COR-L47 (cell line): ENCODE measurements around the gene B4GALT5.
"Not testable (repeated sequence)": the region's sequence is repeated elsewhere in the genome, so short reads cannot be mapped to it uniquely, and the experiment has no call there.

Experiments used
- DNase-seq: peaks from one replicate; lab custom pipeline; 2025; lab: John Stamatoyannopoulos, UW

The B4GALT5 gene

DNA sequence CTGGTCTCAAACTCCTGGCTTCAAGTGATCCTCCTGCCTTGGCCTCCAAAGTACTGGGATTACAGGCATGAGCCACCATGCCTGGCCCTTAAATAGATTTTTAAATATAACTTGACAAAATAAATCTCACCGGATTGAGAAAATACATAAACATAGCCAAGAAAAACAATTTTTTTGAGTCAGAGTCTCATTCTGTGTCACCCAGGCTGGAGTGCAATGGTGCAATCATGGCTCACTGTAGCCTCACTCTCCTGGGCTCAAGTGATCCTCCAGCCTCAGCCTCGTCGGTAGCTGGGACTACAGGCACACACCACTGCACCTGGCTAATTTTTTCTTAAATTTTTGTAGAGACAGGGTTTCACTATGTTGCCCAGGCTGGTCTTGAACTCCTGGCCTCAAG, 85.4 kb downstream of the B4GALT5 start:
- DNase-seq: not testable (repeated sequence)

DNA sequence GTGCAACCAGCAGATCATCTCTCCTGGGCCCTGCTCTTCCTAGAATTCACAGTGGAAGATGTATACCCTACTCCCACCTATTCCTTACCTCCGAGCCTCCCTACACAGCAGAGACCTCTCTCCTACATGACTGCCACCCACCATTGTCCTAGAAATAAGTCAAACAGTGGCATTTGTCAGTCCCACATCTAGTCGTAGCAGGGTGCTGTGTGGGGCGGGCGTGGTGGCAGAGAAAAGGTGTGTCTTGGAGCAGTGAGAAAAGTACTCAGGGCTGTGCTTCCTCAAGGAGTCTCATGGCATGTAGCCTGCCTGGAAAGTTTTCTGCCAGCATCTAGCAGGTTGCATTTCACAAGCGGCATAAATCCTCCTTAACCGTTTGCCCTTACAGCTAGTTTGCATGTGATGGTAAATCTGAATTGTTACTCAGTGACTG, 86.3 kb downstream of the B4GALT5 start:
- no peak for DNase-seq

GRCh38 chr20:49624988-49625387, 88.7 kb downstream of the B4GALT5 start:
- DNase-seq: not testable (repeated sequence)

GRCh38 chr20:49624317-49624716, 89.4 kb downstream of the B4GALT5 start:
- DNase-seq: no peak

DNA sequence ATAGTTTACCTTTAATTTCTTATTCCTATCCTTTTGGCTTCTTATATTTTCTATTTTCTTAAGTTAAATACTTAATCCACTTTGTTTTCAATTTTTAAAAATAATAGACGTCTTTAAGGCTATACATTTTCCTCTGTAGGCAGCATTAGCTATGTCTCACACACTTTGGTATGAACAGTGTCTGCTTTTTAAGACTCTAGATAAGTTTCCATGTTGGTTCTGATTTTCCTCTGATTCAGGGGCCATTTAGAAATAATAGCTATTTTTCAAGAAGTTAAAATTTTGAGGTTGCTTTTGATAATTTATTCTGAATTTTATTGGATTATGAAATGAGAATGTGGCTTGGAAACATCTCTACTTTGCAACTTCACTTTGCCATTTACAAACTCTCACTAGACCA, 91.4 kb downstream of the B4GALT5 start:
- no peak for DNase-seq

- no peak for DNase-seq
Measured at GRCh38 chr20:49620364-49621240, 93.1 kb downstream of the B4GALT5 start.

- DNase-seq: no peak
Measured at GRCh38 chr20:49619113-49620048, 94.3 kb downstream of the B4GALT5 start.

- DNase-seq: no peak
Measured at GRCh38 chr20:49618289-49618688, 95.4 kb downstream of the B4GALT5 start.

- not testable (repeated sequence) for DNase-seq
Measured at GRCh38 chr20:49617394-49617793, 96.3 kb downstream of the B4GALT5 start.

DNA sequence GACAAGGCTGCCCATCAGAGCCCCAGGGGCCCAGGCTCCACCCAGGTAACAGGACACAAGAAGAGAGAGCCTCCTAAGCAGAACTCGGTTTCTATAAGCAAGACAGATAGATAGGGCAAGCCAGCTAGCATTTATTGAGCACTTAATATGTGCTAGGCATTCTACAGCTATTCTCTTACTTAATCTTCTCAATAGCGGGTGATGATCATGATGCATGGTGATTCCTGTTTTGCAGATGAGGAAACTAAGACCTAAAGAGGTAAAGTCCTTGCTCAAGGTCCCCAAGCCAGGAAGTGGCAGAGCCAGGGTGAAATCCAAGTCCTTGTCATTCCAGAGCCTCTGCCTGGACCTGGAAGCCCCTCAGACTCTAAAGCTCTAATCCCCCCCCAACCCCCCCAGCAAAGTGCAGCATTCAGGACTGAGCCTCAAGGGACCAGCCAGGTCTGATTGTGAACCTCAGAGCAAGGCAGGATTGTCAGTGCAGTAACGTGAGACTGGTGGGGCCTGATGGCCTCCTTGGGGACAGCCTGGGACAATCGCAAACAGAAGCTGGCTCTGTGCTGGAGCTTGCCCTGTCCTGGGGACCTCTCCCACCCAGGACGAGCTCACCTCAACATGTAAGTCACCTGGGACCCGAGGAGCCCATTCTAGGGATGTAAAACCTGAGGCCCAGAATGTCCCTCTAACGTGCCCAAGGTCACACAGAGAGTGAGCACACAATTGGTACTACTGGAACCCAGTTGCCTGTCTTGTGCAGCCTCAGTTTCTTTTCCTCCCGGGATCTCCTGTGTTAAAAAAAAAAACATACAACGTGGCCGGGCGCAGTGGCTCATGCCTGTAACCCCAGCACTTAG, 97.3 kb downstream of the B4GALT5 start:
- no peak for DNase-seq

DNA sequence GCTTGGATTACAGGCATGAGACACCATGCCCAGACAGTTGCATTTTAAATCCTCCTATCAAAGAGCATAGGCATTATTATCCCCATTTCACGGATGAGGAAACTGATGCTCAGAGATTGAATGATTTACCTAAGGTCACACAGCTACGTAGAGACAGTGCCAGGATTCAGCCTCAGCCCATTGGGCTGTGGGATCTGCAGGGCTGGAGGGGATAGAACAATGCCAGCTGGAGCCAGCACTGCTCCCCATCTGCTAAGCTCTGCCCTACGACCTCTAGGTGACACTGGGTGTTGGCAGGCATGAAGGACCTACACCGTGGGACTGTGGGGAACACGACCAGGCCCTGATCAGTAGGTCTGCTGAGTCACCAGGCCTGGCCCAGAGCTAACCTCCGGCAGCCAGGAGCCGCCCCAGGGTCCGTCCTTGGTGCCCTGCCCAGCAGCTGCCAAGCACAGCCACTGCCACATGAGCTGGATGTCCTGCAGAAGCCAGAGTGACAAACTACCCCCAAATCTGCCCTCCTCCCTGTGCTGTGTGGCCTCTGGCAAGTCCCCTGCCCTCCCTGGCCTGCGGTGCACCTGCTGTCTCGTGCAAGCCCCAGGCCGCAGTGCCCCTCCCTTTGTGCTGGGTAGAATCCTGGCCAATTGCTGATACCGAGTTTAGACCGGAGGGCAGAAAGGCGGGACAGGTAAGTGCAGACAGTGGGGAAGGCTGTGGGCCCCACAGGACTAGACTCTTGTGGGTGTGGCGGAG, 98.1 kb downstream of the B4GALT5 start:
- DNase-seq: no peak

GRCh38 chr20:49615051-49615400, 98.7 kb downstream of the B4GALT5 start:
- not testable (repeated sequence) for DNase-seq

GRCh38 chr20:49614338-49615050, 99.2 kb downstream of the B4GALT5 start:
- no peak for DNase-seq

DNA sequence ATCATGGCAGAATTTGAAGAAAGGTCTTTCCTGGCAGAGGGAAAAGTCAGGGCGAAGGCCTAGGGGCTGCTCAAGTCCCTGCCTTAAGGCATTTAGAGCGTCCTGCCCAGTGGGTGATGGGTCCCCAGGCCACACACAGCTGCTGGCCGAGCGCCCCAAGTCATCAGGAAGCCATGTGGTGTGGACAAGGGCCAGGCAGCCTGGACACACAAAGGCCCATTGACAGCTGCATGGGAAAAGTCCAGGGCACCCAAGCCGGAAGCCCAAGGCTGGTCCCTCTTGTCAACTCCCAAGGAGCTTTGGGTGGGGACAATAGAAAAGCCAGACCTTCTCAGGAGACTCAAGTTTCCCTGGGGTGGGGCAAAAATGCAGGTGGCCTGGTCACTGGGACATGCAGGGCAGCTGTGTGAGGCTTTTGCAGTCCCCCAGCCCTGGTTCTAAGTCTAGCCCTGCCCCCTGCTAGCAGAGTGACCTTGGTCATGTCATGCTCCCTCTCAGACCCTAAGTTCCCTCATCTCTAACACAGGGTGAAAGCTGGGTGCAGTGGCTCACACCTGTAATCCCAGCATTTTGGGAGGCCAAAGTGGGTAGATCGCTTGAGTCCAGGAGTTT, 101.4 kb downstream of the B4GALT5 start:
- DNase-seq: no peak

DNA sequence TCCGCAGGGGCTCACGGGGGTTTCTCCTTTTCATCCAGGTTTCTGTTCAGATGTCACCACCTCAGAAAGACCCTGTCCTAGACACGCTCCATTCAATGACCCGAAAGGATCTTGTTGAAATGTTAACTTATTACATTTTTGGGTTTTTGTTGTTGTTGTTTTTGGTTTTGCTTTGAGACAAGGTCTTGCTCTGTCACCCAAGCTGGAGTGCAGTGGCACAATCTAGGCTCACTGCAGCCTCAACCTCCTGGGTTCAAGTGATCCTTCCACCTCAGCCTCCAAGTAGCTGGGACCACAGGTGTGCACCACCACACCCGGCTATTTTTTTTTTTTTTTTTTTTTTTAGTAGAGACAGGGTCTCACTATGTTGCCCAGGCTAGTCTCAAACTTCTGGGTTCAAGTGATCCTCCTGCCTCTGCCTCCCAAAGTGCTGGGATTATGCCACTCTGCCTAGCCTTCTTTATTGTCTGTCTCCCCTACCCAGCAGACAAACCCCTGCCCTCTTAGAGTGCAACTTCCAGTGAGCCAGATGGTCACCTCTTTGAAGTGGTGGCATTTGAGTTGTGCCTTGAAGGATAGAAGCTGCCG, 102.0 kb downstream of the B4GALT5 start:
- not testable (repeated sequence) for DNase-seq

- DNase-seq: peak; percentile 53
Measured at GRCh38 chr20:49610691-49611538, 102.8 kb downstream of the B4GALT5 start.

- DNase-seq: peak; percentile 63
Measured at GRCh38 chr20:49608752-49609670, 104.7 kb downstream of the B4GALT5 start.

DNA sequence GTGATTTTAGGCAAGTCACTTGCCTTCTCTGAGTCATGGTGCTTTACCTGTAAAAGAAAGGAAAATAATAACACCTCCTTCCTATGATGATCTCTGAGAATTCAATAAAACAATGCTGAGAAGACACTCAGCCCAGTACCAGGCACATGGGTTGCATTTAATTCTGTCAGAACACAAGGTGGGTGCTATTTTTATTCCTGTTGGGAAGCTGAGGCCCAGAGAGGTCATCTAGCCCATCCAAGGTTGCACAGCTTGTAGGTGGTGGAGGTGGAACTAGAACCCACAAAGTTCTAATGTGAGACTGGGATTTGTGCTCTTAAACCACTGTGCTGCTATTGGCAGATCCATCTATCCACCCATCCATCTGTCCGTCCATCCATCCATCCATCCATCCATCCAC, 106.1 kb downstream of the B4GALT5 start:
- DNase-seq: no peak
